ENCODE results near the gene STPG2. TPM values are rescaled to one million over a fixed set of nuclear protein-coding genes. Genes with fewer than 3 reads are reported as not detected.
A peak's percentile ranks its signal among the peaks of the same experiment; 100 is the strongest.

STPG2 gene
- total RNA-seq, 5 donors from 2014 or later (not counting 1 experiment from before 2014, with no cell fraction given) = 0.19 to 0.35 (median 0.26) TPM; not detected in 2

- H3K4me1 ChIP-seq (ENCODE audit: control insufficient read depth in 1 of 2, extremely low read depth in 1 of 2, insufficient read depth in 2 of 2, low read length in 2 of 2) = no peaks in the 10 kb centered on the region
- Mint-ChIP-seq H3K4me1 (no peaks in the 10 kb centered on the region), H3K27me3 (no peaks in the 10 kb centered on the region), H3K36me3 (no peaks in the 10 kb centered on the region), H3K9me3 (peaks cover 12 to 22% (median 16%) of the 10 kb centered on the region in 3 donors), H3K4me3 (no peak overlapping the region), H3K27ac (no peak overlapping the region)
- ChIA-PET POLR2A (no interaction called here), CTCF (no interaction called here)
- no peak for DNase-seq
- H3K36me3 ChIP-seq (ENCODE audit: control insufficient read depth in 2 of 2, extremely low read depth in 1 of 2, insufficient read depth in 1 of 2, low read length in 1 of 2) = no peaks in the 10 kb centered on the region
- WGBS (ENCODE audit: insufficient coverage) = no CpG with 5 or more reads among the region's 1 CpG
- H3K27me3 ChIP-seq (replicated peaks in 1 of 2; ENCODE audit: control insufficient read depth in 2 of 2, extremely low read depth in 1 of 2, insufficient read depth in 2 of 2, low read length in 1 of 2) = no peaks in the 10 kb centered on the region
- H3K9me3 ChIP-seq = no peaks in the 10 kb centered on the region
- H3K27ac ChIP-seq (ENCODE audit: low read length) = no peak overlapping the region
- ATAC-seq (replicated peaks in 1 of 4) = no peak
- H3K4me3 ChIP-seq (ENCODE audit: control insufficient read depth in 1 of 2, extremely low read depth in 1 of 2, low read length in 1 of 2) = no peak overlapping the region
Measured at GRCh38 chr4:97990409-97990808, 152.9 kb downstream of the STPG2 start.

GRCh38 chr4:97987019-97987648, 156.1 kb downstream of the STPG2 start:
- Histone ChIP-seq H3K36me3 (ENCODE audit: control insufficient read depth in 2 of 2, extremely low read depth in 1 of 2, insufficient read depth in 1 of 2, low read length in 1 of 2) (no peaks in the 10 kb centered on the region), H3K4me1 (ENCODE audit: control insufficient read depth in 1 of 2, extremely low read depth in 1 of 2, insufficient read depth in 2 of 2, low read length in 2 of 2) (no peaks in the 10 kb centered on the region), H3K27ac (ENCODE audit: low read length) (no peak overlapping the region), H3K4me3 (ENCODE audit: control insufficient read depth in 1 of 2, extremely low read depth in 1 of 2, low read length in 1 of 2) (no peak overlapping the region), H3K27me3 (replicated peaks in 1 of 2; ENCODE audit: control insufficient read depth in 2 of 2, extremely low read depth in 1 of 2, insufficient read depth in 2 of 2, low read length in 1 of 2) (peaks cover 0 to 2% of the 10 kb centered on the region in 2 experiments), H3K9me3 (no peaks in the 10 kb centered on the region)
- H3K27me3 Mint-ChIP-seq = no peaks in the 10 kb centered on the region
- ChIA-PET POLR2A (no interaction called here), CTCF (no interaction called here)
- H3K27ac Mint-ChIP-seq = no peak overlapping the region
- DNase-seq (peak in 1 of 35 experiments; percentile 4), ATAC-seq (replicated peaks in 1 of 4) (no peak)
- WGBS (ENCODE audit: insufficient coverage) = no CpG with 5 or more reads among the region's 2 CpGs
- H3K9me3 Mint-ChIP-seq = peaks cover 3 to 5% (median 5%) of the 10 kb centered on the region in 3 donors
- no peak overlapping the region for H3K4me3 Mint-ChIP-seq
- H3K4me1 Mint-ChIP-seq = no peaks in the 10 kb centered on the region
- H3K36me3 Mint-ChIP-seq = no peaks in the 10 kb centered on the region

GRCh38 chr4:97984545-97985131, 158.6 kb downstream of the STPG2 start:
- Histone ChIP-seq H3K9me3 (no peaks in the 10 kb centered on the region), H3K36me3 (ENCODE audit: control insufficient read depth in 2 of 2, extremely low read depth in 1 of 2, insufficient read depth in 1 of 2, low read length in 1 of 2) (no peaks in the 10 kb centered on the region), H3K27ac (ENCODE audit: low read length) (no peak overlapping the region), H3K27me3 (replicated peaks in 1 of 2; ENCODE audit: control insufficient read depth in 2 of 2, extremely low read depth in 1 of 2, insufficient read depth in 2 of 2, low read length in 1 of 2) (peaks cover 0 to 2% of the 10 kb centered on the region in 2 experiments), H3K4me3 (ENCODE audit: control insufficient read depth in 1 of 2, extremely low read depth in 1 of 2, low read length in 1 of 2) (no peak overlapping the region), H3K4me1 (ENCODE audit: control insufficient read depth in 1 of 2, extremely low read depth in 1 of 2, insufficient read depth in 2 of 2, low read length in 2 of 2) (no peaks in the 10 kb centered on the region)
- Mint-ChIP-seq H3K36me3 (no peaks in the 10 kb centered on the region), H3K27ac (no peak overlapping the region), H3K9me3 (no peaks in the 10 kb centered on the region), H3K27me3 (no peaks in the 10 kb centered on the region), H3K4me1 (no peaks in the 10 kb centered on the region), H3K4me3 (no peak overlapping the region)
- POLR2A ChIA-PET = no interaction called here
- CTCF ChIA-PET = no interaction called here
- no CpG with 5 or more reads among the region's 5 CpGs for WGBS (ENCODE audit: insufficient coverage)
- no peak for ATAC-seq (replicated peaks in 1 of 4)
- DNase-seq = no peak

GRCh38 chr4:97978791-97979488, 164.3 kb downstream of the STPG2 start:
- Mint-ChIP-seq H3K9me3 (peaks cover 3 to 7% (median 3%) of the 10 kb centered on the region in 3 donors), H3K27me3 (no peaks in the 10 kb centered on the region), H3K36me3 (no peaks in the 10 kb centered on the region), H3K27ac (no peak overlapping the region), H3K4me3 (no peak overlapping the region), H3K4me1 (no peaks in the 10 kb centered on the region)
- H3K4me3 ChIP-seq (ENCODE audit: control insufficient read depth in 1 of 2, extremely low read depth in 1 of 2, low read length in 1 of 2) = no peak overlapping the region
- no peaks in the 10 kb centered on the region for H3K36me3 ChIP-seq (ENCODE audit: control insufficient read depth in 2 of 2, extremely low read depth in 1 of 2, insufficient read depth in 1 of 2, low read length in 1 of 2)
- ChIA-PET POLR2A (no interaction called here), CTCF (no interaction called here)
- DNase-seq (no peak), ATAC-seq (replicated peaks in 1 of 4) (no peak)
- no peaks in the 10 kb centered on the region for H3K9me3 ChIP-seq
- 60% methylated on average over 1 of the region's 2 CpGs for WGBS (ENCODE audit: insufficient coverage)
- no peaks in the 10 kb centered on the region for H3K4me1 ChIP-seq (ENCODE audit: control insufficient read depth in 1 of 2, extremely low read depth in 1 of 2, insufficient read depth in 2 of 2, low read length in 2 of 2)
- no peak overlapping the region for H3K27ac ChIP-seq (ENCODE audit: low read length)
- H3K27me3 ChIP-seq (replicated peaks in 1 of 2; ENCODE audit: control insufficient read depth in 2 of 2, extremely low read depth in 1 of 2, insufficient read depth in 2 of 2, low read length in 1 of 2) = no peaks in the 10 kb centered on the region

GRCh38 chr4:97953171-97953941, 189.9 kb downstream of the STPG2 start:
- H3K27me3 ChIP-seq (replicated peaks in 1 of 2; ENCODE audit: control insufficient read depth in 2 of 2, extremely low read depth in 1 of 2, insufficient read depth in 2 of 2, low read length in 1 of 2) = no peaks in the 10 kb centered on the region
- H3K36me3 ChIP-seq (ENCODE audit: control insufficient read depth in 2 of 2, extremely low read depth in 1 of 2, insufficient read depth in 1 of 2, low read length in 1 of 2) = no peaks in the 10 kb centered on the region
- 0% methylated on average over 1 of the region's 2 CpGs for WGBS (ENCODE audit: insufficient coverage)
- no peak overlapping the region for H3K27ac Mint-ChIP-seq
- no peak for ATAC-seq (replicated peaks in 1 of 4)
- no peaks in the 10 kb centered on the region for H3K4me1 Mint-ChIP-seq
- peaks cover 0 to 2% of the 10 kb centered on the region in 2 donors for H3K27me3 Mint-ChIP-seq
- H3K27ac ChIP-seq (ENCODE audit: low read length) = no peak overlapping the region
- no peaks in the 10 kb centered on the region for H3K4me1 ChIP-seq (ENCODE audit: control insufficient read depth in 1 of 2, extremely low read depth in 1 of 2, insufficient read depth in 2 of 2, low read length in 2 of 2)
- H3K4me3 ChIP-seq (ENCODE audit: control insufficient read depth in 1 of 2, extremely low read depth in 1 of 2, low read length in 1 of 2) = no peak overlapping the region
- ChIA-PET CTCF (no interaction called here), POLR2A (interaction anchor here in 1 of 2 donors (0.6 kb wide), 1 partner anchor 14 kb away, joined by 6 read pairs; no protein-coding TSS in a partner anchor)
- H3K4me3 Mint-ChIP-seq = no peak overlapping the region
- H3K9me3 ChIP-seq = no peaks in the 10 kb centered on the region
- peaks cover 0 to 16% (median 6%) of the 10 kb centered on the region in 3 donors for H3K9me3 Mint-ChIP-seq
- DNase-seq = no peak
- H3K36me3 Mint-ChIP-seq = no peaks in the 10 kb centered on the region

- no peak overlapping the region for H3K27ac Mint-ChIP-seq
- H3K36me3 ChIP-seq (ENCODE audit: control insufficient read depth in 2 of 2, extremely low read depth in 1 of 2, insufficient read depth in 1 of 2, low read length in 1 of 2) = no peaks in the 10 kb centered on the region
- no peak overlapping the region for H3K4me3 Mint-ChIP-seq
- H3K4me3 ChIP-seq (ENCODE audit: control insufficient read depth in 1 of 2, extremely low read depth in 1 of 2, low read length in 1 of 2) = no peak overlapping the region
- WGBS (ENCODE audit: insufficient coverage) = 84% methylated on average over 3 of the region's 3 CpGs
- ATAC-seq (replicated peaks in 1 of 4) (no peak), DNase-seq (no peak)
- H3K4me1 ChIP-seq (ENCODE audit: control insufficient read depth in 1 of 2, extremely low read depth in 1 of 2, insufficient read depth in 2 of 2, low read length in 2 of 2) = no peaks in the 10 kb centered on the region
- no peaks in the 10 kb centered on the region for H3K27me3 ChIP-seq (replicated peaks in 1 of 2; ENCODE audit: control insufficient read depth in 2 of 2, extremely low read depth in 1 of 2, insufficient read depth in 2 of 2, low read length in 1 of 2)
- ChIA-PET CTCF (no interaction called here), POLR2A (interaction anchor here in 1 of 2 donors (0.6 kb wide), 1 partner anchor 15 kb away, joined by 6 read pairs; no protein-coding TSS in a partner anchor)
- no peaks in the 10 kb centered on the region for H3K36me3 Mint-ChIP-seq
- peaks cover 0 to 2% of the 10 kb centered on the region in 2 donors for H3K27me3 Mint-ChIP-seq
- H3K9me3 ChIP-seq = no peaks in the 10 kb centered on the region
- H3K4me1 Mint-ChIP-seq = no peaks in the 10 kb centered on the region
- H3K9me3 Mint-ChIP-seq = peaks cover 0 to 16% (median 12%) of the 10 kb centered on the region in 3 donors
- no peak overlapping the region for H3K27ac ChIP-seq (ENCODE audit: low read length)
Measured at GRCh38 chr4:97952763-97953162, 190.5 kb downstream of the STPG2 start.

Measured in T-cell (primary cell).